HepG2 (cell line): ENCODE results near the gene BRAF. TPM values are rescaled to one million over a fixed set of nuclear protein-coding genes. Genes with fewer than 3 reads are reported as not detected.

Experiments
- CENPT ChIP-seq: sonication (generic); formaldehyde crosslinking; IDR thresholded peaks from 2 replicates; pipeline ENCODE4 v1.8.0; 2022; ENCODE audit warnings: low read depth, mild to moderate bottlenecking, moderate library complexity, missing genetic modification reagents
- KLF6 ChIP-seq: IDR thresholded peaks from 2 replicates; pipeline ENCODE4 v1.8.0; 2016; ENCODE audit warnings: missing biosample characterization, missing genetic modification reagents
- KLF9 ChIP-seq: IDR thresholded peaks from 2 replicates; pipeline ENCODE4 v1.6.1; 2016; ENCODE audit warnings: low read depth
- MAF1 ChIP-seq: sonication (generic); formaldehyde crosslinking; IDR thresholded peaks from 2 replicates; pipeline ENCODE4 v1.5.0; 2020; ENCODE audit warnings: missing genetic modification reagents, borderline replicate concordance
- MATR3 ChIP-seq: sonication (generic); formaldehyde crosslinking; IDR thresholded peaks from 2 replicates; pipeline ENCODE4 v1.4.0; 2020; ENCODE audit warnings: missing genetic modification reagents
- RFX5 ChIP-seq: IDR thresholded peaks from 2 replicates; pipeline ENCODE4 v1.6.1; 2011; ENCODE audit warnings: low read depth, low read length, improper control_type of control experiment
- SCMH1 ChIP-seq: sonication (generic); formaldehyde crosslinking; IDR thresholded peaks from 2 replicates; pipeline ENCODE4 v1.9.0; 2021; ENCODE audit warnings: missing genetic modification reagents, mild to moderate bottlenecking, borderline replicate concordance
- STAT5B ChIP-seq: sonication (generic); formaldehyde crosslinking; IDR thresholded peaks from 2 replicates; pipeline ENCODE4 v1.4.0; 2020; ENCODE audit warnings: missing genetic modification reagents
- TRIM24 ChIP-seq: sonication (generic); formaldehyde crosslinking; IDR thresholded peaks from 2 replicates; pipeline ENCODE4 v1.8.0; 2022; ENCODE audit warnings: mild to moderate bottlenecking, missing genetic modification reagents
- U2AF1 ChIP-seq: fragments of 200-400 bp; formaldehyde crosslinking; optimal IDR thresholded peaks from 2 replicates; pipeline ENCODE3; 2017; ENCODE audit warnings: mild to moderate bottlenecking, low read depth, low read length
- ZBTB3 ChIP-seq: sonication (generic); formaldehyde crosslinking; IDR thresholded peaks from 2 replicates; pipeline ENCODE4 v1.4.0; 2020; ENCODE audit warnings: low read depth, mild to moderate bottlenecking, moderate library complexity, missing genetic modification reagents, borderline replicate concordance
- ZFAT ChIP-seq: sonication (generic); formaldehyde crosslinking; conservative IDR thresholded peaks from 2 replicates; pipeline ENCODE4 v1.8.1; 2023; ENCODE audit warnings: missing genetic modification reagents, inconsistent platforms
- ZMYM3 ChIP-seq: sonication (generic); formaldehyde crosslinking; IDR thresholded peaks from 2 replicates; pipeline ENCODE4 v1.5.1; 2020; ENCODE audit warnings: mild to moderate bottlenecking, missing genetic modification reagents
- ZNF30 ChIP-seq: sonication (generic); formaldehyde crosslinking; IDR thresholded peaks from 2 replicates; pipeline ENCODE4 v1.5.0; 2020; ENCODE audit warnings: mild to moderate bottlenecking, missing genetic modification reagents
- ZNF556 ChIP-seq: sonication (generic); formaldehyde crosslinking; IDR thresholded peaks from 2 replicates; pipeline ENCODE4 v1.4.0; 2020; ENCODE audit warnings: mild to moderate bottlenecking, missing genetic modification reagents, borderline replicate concordance
- ZNF75D ChIP-seq: sonication (generic); formaldehyde crosslinking; IDR thresholded peaks from 2 replicates; pipeline ENCODE4 v1.8.1; 2023; ENCODE audit warnings: missing genetic modification reagents, mild to moderate bottlenecking, borderline replicate concordance
- polyA plus RNA-seq, 8 experiments: library from polyadenylated mRNA; depleted of rRNA in 3 of 8; stranded (reverse) in 7 of 8; unstranded in 1 of 8; fragments of >200 nt; fragmentation: Illumina TruSeq in 4 of 8; extraction: Trizol in 4 of 8; gene quantifications; 2 replicates each; pipeline versions ENCODE4 v1.2.1 to v1.2.3, GENCODE V29; 2011 to 2016; ENCODE audit warnings: low read depth in 4 of 8, missing spikeins in 1 of 8, mixed read lengths in 1 of 8; ENCODE audit not compliant: insufficient read depth in 1 of 8
- total RNA-seq, 5 experiments: library from RNA; depleted of rRNA; stranded (reverse); fragments of >200 nt; fragmentation: Illumina TruSeq; extraction: Trizol; gene quantifications; 2 replicates each; pipeline ENCODE4 v1.2.3, GENCODE V29; 2016; ENCODE audit warnings: low read depth in 1 of 5
- TF ChIP-seq, protein P1 (sequence below): sonication (generic); formaldehyde crosslinking; IDR thresholded peaks from 2 replicates; pipeline ENCODE4 v1.4.0; 2020; ENCODE audit warnings: missing genetic modification reagents
- TF ChIP-seq, protein P2 (sequence below): sonication (generic); formaldehyde crosslinking; IDR thresholded peaks from 2 replicates; pipeline ENCODE4 v1.4.0; 2020; ENCODE audit warnings: missing genetic modification reagents
- TF ChIP-seq, protein P3 (sequence below): sonication (generic); formaldehyde crosslinking; IDR thresholded peaks from 2 replicates; pipeline ENCODE4 v1.5.1; 2020; ENCODE audit warnings: missing genetic modification reagents, mild to moderate bottlenecking, borderline replicate concordance
- TF ChIP-seq, protein P4 (sequence below): sonication (generic); formaldehyde crosslinking; IDR thresholded peaks from 2 replicates; pipeline ENCODE4 v1.5.1; 2020; ENCODE audit warnings: mild to moderate bottlenecking, missing genetic modification reagents, moderate library complexity
- TF ChIP-seq, protein P5 (sequence below): sonication (generic); formaldehyde crosslinking; IDR thresholded peaks from 2 replicates; pipeline ENCODE4 v1.4.0; 2020; ENCODE audit warnings: mild to moderate bottlenecking, missing genetic modification reagents

BRAF gene
- total and polyA plus RNA-seq, 2 of the 13 experiments (the other 11 are each of a cell fraction or from before 2014, with no cell fraction given): 12.5 to 13.4 TPM

DNA sequence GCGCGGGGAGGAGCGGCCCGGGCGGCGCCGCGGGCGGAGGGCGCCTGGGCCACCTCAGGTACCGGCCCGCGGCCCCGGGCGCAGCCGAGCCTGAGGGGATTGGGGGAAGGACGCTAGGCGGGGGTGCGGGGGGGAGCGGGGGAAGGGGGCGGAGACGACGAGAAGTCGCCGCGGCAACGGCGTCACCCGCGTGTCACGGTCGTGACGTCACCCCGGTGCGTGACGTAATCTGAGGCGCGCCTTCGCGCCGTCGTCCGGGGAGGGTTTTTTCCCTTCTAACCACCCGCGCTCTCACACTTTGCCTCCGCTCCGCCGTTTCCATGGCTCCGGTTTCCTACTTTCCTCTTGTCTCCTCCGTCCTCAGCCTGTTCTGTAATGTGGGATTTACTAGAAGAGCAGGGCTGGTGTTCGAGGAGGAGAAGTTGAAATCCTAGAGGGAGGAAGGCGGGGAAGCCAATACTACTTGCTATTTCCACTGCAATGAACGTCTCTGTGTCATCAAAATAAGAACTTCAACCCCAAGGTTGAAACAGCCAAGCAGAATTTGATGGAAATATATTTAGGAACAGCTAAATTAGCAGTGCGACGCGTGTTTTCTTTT is at the start of gene BRAF (continued):
- TF ChIP-seq, protein P1, sequence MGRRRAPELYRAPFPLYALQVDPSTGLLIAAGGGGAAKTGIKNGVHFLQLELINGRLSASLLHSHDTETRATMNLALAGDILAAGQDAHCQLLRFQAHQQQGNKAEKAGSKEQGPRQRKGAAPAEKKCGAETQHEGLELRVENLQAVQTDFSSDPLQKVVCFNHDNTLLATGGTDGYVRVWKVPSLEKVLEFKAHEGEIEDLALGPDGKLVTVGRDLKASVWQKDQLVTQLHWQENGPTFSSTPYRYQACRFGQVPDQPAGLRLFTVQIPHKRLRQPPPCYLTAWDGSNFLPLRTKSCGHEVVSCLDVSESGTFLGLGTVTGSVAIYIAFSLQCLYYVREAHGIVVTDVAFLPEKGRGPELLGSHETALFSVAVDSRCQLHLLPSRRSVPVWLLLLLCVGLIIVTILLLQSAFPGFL (CRISPR knock-in tag): no peak
- TF ChIP-seq STAT5B (CRISPR knock-in tag) (no peak), RFX5 (peak; percentile 66; the same call in 1 of the 2 replicates), ZFAT (CRISPR knock-in tag) (no peak), ZNF30 (no peak), KLF6 (no peak), CENPT (CRISPR knock-in tag) (no peak), MATR3 (CRISPR knock-in tag) (no peak), ZNF75D (CRISPR knock-in tag) (no peak), ZBTB3 (CRISPR knock-in tag) (no peak), MAF1 (CRISPR knock-in tag) (no peak), TRIM24 (no peak), U2AF1 (no peak), ZNF556 (CRISPR knock-in tag) (no peak), SCMH1 (no peak), KLF9 (CRISPR knock-in tag) (no peak), ZMYM3 (CRISPR knock-in tag) (0 out of 2 replicates have a peak, but pooled peaks have one; percentile 49)
- TF ChIP-seq, protein P2, sequence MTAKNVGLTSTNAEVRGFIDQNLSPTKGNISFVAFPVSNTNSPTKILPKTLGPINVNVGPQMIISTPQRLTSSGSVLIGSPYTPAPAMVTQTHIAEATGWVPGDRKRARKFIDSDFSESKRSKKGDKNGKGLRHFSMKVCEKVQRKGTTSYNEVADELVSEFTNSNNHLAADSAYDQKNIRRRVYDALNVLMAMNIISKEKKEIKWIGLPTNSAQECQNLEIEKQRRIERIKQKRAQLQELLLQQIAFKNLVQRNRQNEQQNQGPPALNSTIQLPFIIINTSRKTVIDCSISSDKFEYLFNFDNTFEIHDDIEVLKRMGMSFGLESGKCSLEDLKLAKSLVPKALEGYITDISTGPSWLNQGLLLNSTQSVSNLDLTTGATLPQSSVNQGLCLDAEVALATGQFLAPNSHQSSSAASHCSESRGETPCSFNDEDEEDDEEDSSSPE (CRISPR knock-in tag): peak; percentile 34; the same call in 1 of the 2 replicates
- TF ChIP-seq, protein P3, sequence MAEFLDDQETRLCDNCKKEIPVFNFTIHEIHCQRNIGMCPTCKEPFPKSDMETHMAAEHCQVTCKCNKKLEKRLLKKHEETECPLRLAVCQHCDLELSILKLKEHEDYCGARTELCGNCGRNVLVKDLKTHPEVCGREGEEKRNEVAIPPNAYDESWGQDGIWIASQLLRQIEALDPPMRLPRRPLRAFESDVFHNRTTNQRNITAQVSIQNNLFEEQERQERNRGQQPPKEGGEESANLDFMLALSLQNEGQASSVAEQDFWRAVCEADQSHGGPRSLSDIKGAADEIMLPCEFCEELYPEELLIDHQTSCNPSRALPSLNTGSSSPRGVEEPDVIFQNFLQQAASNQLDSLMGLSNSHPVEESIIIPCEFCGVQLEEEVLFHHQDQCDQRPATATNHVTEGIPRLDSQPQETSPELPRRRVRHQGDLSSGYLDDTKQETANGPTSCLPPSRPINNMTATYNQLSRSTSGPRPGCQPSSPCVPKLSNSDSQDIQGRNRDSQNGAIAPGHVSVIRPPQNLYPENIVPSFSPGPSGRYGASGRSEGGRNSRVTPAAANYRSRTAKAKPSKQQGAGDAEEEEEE (CRISPR knock-in tag): no peak
- TF ChIP-seq, protein P4, sequence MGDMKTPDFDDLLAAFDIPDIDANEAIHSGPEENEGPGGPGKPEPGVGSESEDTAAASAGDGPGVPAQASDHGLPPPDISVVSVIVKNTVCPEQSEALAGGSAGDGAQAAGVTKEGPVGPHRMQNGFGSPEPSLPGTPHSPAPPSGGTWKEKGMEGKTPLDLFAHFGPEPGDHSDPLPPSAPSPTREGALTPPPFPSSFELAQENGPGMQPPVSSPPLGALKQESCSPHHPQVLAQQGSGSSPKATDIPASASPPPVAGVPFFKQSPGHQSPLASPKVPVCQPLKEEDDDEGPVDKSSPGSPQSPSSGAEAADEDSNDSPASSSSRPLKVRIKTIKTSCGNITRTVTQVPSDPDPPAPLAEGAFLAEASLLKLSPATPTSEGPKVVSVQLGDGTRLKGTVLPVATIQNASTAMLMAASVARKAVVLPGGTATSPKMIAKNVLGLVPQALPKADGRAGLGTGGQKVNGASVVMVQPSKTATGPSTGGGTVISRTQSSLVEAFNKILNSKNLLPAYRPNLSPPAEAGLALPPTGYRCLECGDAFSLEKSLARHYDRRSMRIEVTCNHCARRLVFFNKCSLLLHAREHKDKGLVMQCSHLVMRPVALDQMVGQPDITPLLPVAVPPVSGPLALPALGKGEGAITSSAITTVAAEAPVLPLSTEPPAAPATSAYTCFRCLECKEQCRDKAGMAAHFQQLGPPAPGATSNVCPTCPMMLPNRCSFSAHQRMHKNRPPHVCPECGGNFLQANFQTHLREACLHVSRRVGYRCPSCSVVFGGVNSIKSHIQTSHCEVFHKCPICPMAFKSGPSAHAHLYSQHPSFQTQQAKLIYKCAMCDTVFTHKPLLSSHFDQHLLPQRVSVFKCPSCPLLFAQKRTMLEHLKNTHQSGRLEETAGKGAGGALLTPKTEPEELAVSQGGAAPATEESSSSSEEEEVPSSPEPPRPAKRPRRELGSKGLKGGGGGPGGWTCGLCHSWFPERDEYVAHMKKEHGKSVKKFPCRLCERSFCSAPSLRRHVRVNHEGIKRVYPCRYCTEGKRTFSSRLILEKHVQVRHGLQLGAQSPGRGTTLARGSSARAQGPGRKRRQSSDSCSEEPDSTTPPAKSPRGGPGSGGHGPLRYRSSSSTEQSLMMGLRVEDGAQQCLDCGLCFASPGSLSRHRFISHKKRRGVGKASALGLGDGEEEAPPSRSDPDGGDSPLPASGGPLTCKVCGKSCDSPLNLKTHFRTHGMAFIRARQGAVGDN (CRISPR knock-in tag): no peak; the same call in none of the 2 replicates
- TF ChIP-seq, protein P5, sequence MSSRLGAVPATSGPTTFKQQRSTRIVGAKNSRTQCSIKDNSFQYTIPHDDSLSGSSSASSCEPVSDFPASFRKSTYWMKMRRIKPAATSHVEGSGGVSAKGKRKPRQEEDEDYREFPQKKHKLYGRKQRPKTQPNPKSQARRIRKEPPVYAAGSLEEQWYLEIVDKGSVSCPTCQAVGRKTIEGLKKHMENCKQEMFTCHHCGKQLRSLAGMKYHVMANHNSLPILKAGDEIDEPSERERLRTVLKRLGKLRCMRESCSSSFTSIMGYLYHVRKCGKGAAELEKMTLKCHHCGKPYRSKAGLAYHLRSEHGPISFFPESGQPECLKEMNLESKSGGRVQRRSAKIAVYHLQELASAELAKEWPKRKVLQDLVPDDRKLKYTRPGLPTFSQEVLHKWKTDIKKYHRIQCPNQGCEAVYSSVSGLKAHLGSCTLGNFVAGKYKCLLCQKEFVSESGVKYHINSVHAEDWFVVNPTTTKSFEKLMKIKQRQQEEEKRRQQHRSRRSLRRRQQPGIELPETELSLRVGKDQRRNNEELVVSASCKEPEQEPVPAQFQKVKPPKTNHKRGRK (CRISPR knock-in tag): no peak
